OCI-LY1 (cell line): ENCODE results near the gene GLB1L3.

ENCODE experiments used
- H2AFZ ChIP-seq: fragments of 200-600 bp; sonication (generic), shearing (Covaris generic); 2 replicates; pipeline ENCODE4 v1.6.0; 2014; ENCODE audit warnings: antibody characterized with exemption, mild to moderate bottlenecking, low read length
- H3F3A ChIP-seq: fragments of 200-600 bp; sonication (generic), shearing (Covaris generic); 2 replicates; pipeline ENCODE4 v1.6.0; 2014; ENCODE audit warnings: mild to moderate bottlenecking, antibody characterized with exemption, low read length, moderate library complexity; ENCODE audit not compliant: insufficient read depth
- H3K27ac ChIP-seq: fragments of 200-600 bp; sonication (generic); 2 replicates; pipeline ENCODE4 v1.5.1; 2014; ENCODE audit warnings: low read length, mixed run types, mild to moderate bottlenecking, low read depth; ENCODE audit not compliant: poor library complexity, severe bottlenecking
- H3K27me3 ChIP-seq: fragments of 200-600 bp; sonication (generic); 2 replicates; pipeline ENCODE4 v1.6.0; 2014; ENCODE audit warnings: antibody characterized with exemption, mild to moderate bottlenecking, low read length, moderate library complexity; ENCODE audit not compliant: insufficient read depth
- H3K36me3 ChIP-seq: fragments of 200-600 bp; sonication (generic); 2 replicates; pipeline ENCODE4 v1.6.1; 2014; ENCODE audit warnings: mild to moderate bottlenecking, antibody characterized with exemption, low read length, moderate library complexity, mixed read lengths; ENCODE audit not compliant: insufficient read depth
- H3K4me1 ChIP-seq: fragments of 200-600 bp; sonication (generic); 2 replicates; pipeline ENCODE4 v1.5.1; 2014; ENCODE audit warnings: mild to moderate bottlenecking, low read length, moderate library complexity; ENCODE audit not compliant: insufficient read depth, severe bottlenecking
- H3K4me2 ChIP-seq: fragments of 200-600 bp; sonication (generic), shearing (Covaris generic); 2 replicates; pipeline ENCODE4 v1.6.1; 2014; ENCODE audit warnings: low read length
- H3K4me3 ChIP-seq: fragments of 200-600 bp; sonication (generic); 2 replicates; pipeline ENCODE4 v1.5.1; 2014; ENCODE audit warnings: low read length, low read depth, mild to moderate bottlenecking, mixed read lengths; ENCODE audit not compliant: poor library complexity, severe bottlenecking
- H3K79me2 ChIP-seq: fragments of 200-600 bp; shearing (Covaris generic); 2 replicates; pipeline ENCODE4 v1.6.1; 2016; ENCODE audit warnings: mixed run types, low read length, mixed read lengths; ENCODE audit not compliant: insufficient read depth
- H3K9ac ChIP-seq: fragments of 200-600 bp; sonication (generic), shearing (Covaris generic); 2 replicates; pipeline ENCODE4 v1.6.1; 2014; ENCODE audit warnings: mild to moderate bottlenecking, low read length, mixed read lengths
- H3K9me2 ChIP-seq: fragments of 200-600 bp; sonication (generic), shearing (Covaris generic); 2 replicates; pipeline ENCODE4 v1.6.1; 2014; ENCODE audit warnings: low read depth, mild to moderate bottlenecking, low read length, mixed read lengths
- H3K9me3 ChIP-seq: fragments of 200-600 bp; shearing (Covaris generic); 2 replicates; pipeline ENCODE4 v1.6.1; 2014; ENCODE audit warnings: low read length, mixed read lengths
- H4K20me1 ChIP-seq: fragments of 200-600 bp; sonication (generic), shearing (Covaris generic); 2 replicates; pipeline ENCODE4 v1.6.0; 2016; ENCODE audit warnings: mild to moderate bottlenecking, low read length; ENCODE audit not compliant: insufficient read depth
- EZH2 ChIP-seq: fragments of 200-600 bp; sonication (generic), shearing (Covaris generic); IDR thresholded peaks from 2 replicates; pipeline ENCODE4 v1.8.0; 2017; ENCODE audit warnings: borderline replicate concordance, mixed run types, mild to moderate bottlenecking, antibody characterized with exemption, low read length, moderate library complexity, mixed read lengths
- TF ChIP-seq, protein P1 (sequence below): fragments of 200-600 bp; sonication (generic), shearing (Covaris generic); IDR thresholded peaks from 2 replicates; pipeline ENCODE4 v1.5.1; 2017; ENCODE audit warnings: mild to moderate bottlenecking, antibody characterized with exemption, low read length, moderate library complexity, mixed read lengths

GLB1L3 gene

DNA sequence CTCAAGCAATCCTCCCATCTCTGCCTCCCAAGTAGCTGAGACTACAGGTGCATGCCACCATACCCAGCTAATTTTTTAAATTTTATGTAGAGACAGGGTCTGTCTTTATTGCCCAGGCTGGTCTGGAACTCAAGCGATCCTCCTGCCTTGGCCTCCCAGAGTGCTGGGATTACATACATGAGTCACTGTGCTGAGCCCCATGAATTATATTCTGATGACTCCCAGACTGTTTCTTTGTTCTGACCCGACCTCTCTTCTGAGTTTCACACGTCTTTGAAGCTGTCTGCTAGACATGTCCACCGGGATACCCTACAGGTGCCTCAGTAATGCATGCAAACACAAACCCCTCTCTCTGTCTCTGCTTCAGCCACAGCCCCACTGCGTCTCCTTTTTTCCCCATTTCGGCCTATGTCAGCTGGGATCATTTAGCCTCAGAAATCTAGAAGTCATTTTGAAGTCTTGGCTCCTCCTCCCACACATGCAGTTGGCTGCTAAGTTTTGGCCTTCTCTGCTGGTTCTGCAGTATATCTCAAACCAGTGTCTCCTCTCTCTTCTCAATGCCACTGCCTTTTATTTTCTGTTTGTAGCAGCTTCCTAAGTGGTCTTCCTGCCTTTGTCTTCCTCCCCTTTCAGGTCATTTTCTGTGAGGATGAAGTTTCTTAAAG, 46.9 kb upstream of the GLB1L3 start:
- Histone ChIP-seq H3K4me1 (peaks cover 13% of the 10 kb centered on the region), H4K20me1 (no peaks in the 10 kb centered on the region), H3K9me3 (no peaks in the 10 kb centered on the region), H3K27ac (no peak overlapping the region), H3K9me2 (no peaks in the 10 kb centered on the region), H3K9ac (no peak overlapping the region), H3F3A (no peaks in the 10 kb centered on the region), H3K4me2 (no peak overlapping the region), H3K27me3 (peaks cover 21% of the 10 kb centered on the region), H3K79me2 (no peaks in the 10 kb centered on the region), H3K36me3 (no peaks in the 10 kb centered on the region), H3K4me3 (no peak overlapping the region), H2AFZ (no peak overlapping the region)
- TF ChIP-seq EZH2, result no peak
- TF ChIP-seq, protein P1, sequence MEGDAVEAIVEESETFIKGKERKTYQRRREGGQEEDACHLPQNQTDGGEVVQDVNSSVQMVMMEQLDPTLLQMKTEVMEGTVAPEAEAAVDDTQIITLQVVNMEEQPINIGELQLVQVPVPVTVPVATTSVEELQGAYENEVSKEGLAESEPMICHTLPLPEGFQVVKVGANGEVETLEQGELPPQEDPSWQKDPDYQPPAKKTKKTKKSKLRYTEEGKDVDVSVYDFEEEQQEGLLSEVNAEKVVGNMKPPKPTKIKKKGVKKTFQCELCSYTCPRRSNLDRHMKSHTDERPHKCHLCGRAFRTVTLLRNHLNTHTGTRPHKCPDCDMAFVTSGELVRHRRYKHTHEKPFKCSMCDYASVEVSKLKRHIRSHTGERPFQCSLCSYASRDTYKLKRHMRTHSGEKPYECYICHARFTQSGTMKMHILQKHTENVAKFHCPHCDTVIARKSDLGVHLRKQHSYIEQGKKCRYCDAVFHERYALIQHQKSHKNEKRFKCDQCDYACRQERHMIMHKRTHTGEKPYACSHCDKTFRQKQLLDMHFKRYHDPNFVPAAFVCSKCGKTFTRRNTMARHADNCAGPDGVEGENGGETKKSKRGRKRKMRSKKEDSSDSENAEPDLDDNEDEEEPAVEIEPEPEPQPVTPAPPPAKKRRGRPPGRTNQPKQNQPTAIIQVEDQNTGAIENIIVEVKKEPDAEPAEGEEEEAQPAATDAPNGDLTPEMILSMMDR, result no peak

GRCh38 chr11:134230339-134230738, 45.8 kb upstream of the GLB1L3 start:
- no peak overlapping the region for H3K27ac ChIP-seq
- H3K4me1 ChIP-seq, result peaks cover 8% of the 10 kb centered on the region
- no peak overlapping the region for H3K4me3 ChIP-seq
- no peaks in the 10 kb centered on the region for H3F3A ChIP-seq
- H3K9ac ChIP-seq, result no peak overlapping the region
- TF ChIP-seq EZH2, result no peak
- TF ChIP-seq, protein P1, result no peak
- no peaks in the 10 kb centered on the region for H3K9me3 ChIP-seq
- H3K9me2 ChIP-seq, result no peaks in the 10 kb centered on the region
- no peak overlapping the region for H3K4me2 ChIP-seq
- no peak overlapping the region for H2AFZ ChIP-seq
- no peaks in the 10 kb centered on the region for H4K20me1 ChIP-seq
- peaks cover 26% of the 10 kb centered on the region for H3K27me3 ChIP-seq
- H3K36me3 ChIP-seq, result no peaks in the 10 kb centered on the region
- no peaks in the 10 kb centered on the region for H3K79me2 ChIP-seq

GRCh38 chr11:134231958-134232659, 44.1 kb upstream of the GLB1L3 start:
- H3K36me3 ChIP-seq, result no peaks in the 10 kb centered on the region

More at GRCh38 chr11:134231958-134232659, 44.1 kb upstream of the GLB1L3 start:
- H3K27ac ChIP-seq, result no peak overlapping the region
- H3K9me3 ChIP-seq, result no peaks in the 10 kb centered on the region
- H3K4me3 ChIP-seq, result no peak overlapping the region
- no peaks in the 10 kb centered on the region for H4K20me1 ChIP-seq
- no peaks in the 10 kb centered on the region for H3K9me2 ChIP-seq
- no peak overlapping the region for H2AFZ ChIP-seq
- no peaks in the 10 kb centered on the region for H3K4me1 ChIP-seq
- H3K27me3 ChIP-seq, result peaks cover 21% of the 10 kb centered on the region
- TF ChIP-seq, protein P1, result no peak
- TF ChIP-seq EZH2, result no peak
- no peaks in the 10 kb centered on the region for H3F3A ChIP-seq
- no peak overlapping the region for H3K9ac ChIP-seq
- H3K4me2 ChIP-seq, result no peak overlapping the region
- no peaks in the 10 kb centered on the region for H3K79me2 ChIP-seq
